Kidney (tissue), 14 donors: ENCODE measurements around the gene SUGCT. TPM values are rescaled to one million over a fixed set of nuclear protein-coding genes. Genes with fewer than 3 reads are reported as not detected.

ENCODE experiments used
- DNase-seq, 5 donors: peaks; one replicate each; pipeline ENCODE4 v3.0.0-alpha.2; 2013 to 2020
- FAIRE-seq: peaks from 2 replicates; lab custom pipeline; 2012; peaks lifted over from hg19 to GRCh38; lab: Jason Lieb, UNC
- H3K27ac ChIP-seq, 2 donors: one replicate each; pipeline ENCODE4 v1.7.0; 2013; ENCODE audit warnings: low read depth in 2 of 2, low read length in 2 of 2, inconsistent platforms in 1 of 2
- H3K27me3 ChIP-seq: one replicate; pipeline ENCODE4 v1.7.1; 2013; ENCODE audit warnings: low read length, inconsistent platforms; ENCODE audit not compliant: control insufficient read depth, insufficient read depth
- H3K36me3 ChIP-seq, 3 donors: one replicate each; pipeline versions ENCODE4 v1.7.0 to v1.7.1; 2013; ENCODE audit warnings: low read length in 3 of 3, control low read depth in 1 of 3, inconsistent platforms in 1 of 3; ENCODE audit not compliant: insufficient read depth in 3 of 3, control insufficient read depth in 2 of 3
- H3K4me1 ChIP-seq, 3 donors: one replicate each; pipeline versions ENCODE4 v1.7.0 to v1.7.1; 2013; ENCODE audit warnings: low read length in 3 of 3, inconsistent platforms in 1 of 3, low read depth in 1 of 3; ENCODE audit not compliant: control insufficient read depth in 2 of 3, insufficient read depth in 2 of 3
- H3K4me3 ChIP-seq, 3 donors: one replicate each; pipeline versions ENCODE4 v1.7.0 to v1.8.1; 2013; ENCODE audit warnings: low read length in 3 of 3, control low read depth in 1 of 3, inconsistent platforms in 1 of 3
- H3K9ac ChIP-seq, 3 donors: one replicate each; pipeline versions ENCODE4 v1.7.0 to v1.7.1; 2013; ENCODE audit warnings: low read length in 3 of 3, control low read depth in 1 of 3, inconsistent platforms in 1 of 3
- H3K9me3 ChIP-seq, 3 donors: one replicate each; pipeline versions ENCODE4 v1.7.0 to v1.7.1; 2013; ENCODE audit warnings: low read length in 3 of 3, control low read depth in 1 of 3, inconsistent platforms in 1 of 3; ENCODE audit not compliant: control insufficient read depth in 2 of 3, insufficient read depth in 1 of 3
- intact Hi-C: fragments of 100-400 bp; cut with DNase I; formaldehyde crosslinking; loops from one replicate; pipeline ENCODE4 v1.11.1; 2022
- polyA plus RNA-seq: library from polyadenylated mRNA; stranded (reverse); fragments of 350-450 nt; fragmentation: Illumina TruSeq; extraction: RNeasy Lipid Tissue Mini Kit (QIAGEN cat#74804); gene quantifications from one replicate; pipeline ENCODE4 v1.2.3, GENCODE V29; 2014; ENCODE audit warnings: low read depth, low replicate concordance; ENCODE audit not compliant: insufficient read depth
- total RNA-seq: library from RNA; stranded (reverse); fragmentation: NEBNext Ultra II Directional; extraction: Animal tissue kit (Norgen Biotek cat#: 25700); gene quantifications from one replicate; pipeline ENCODE4 v1.2.1, GENCODE V29; 2021
- TF ChIP-seq, protein P1 (sequence below): IDR thresholded peaks from 3 replicates; pipeline ENCODE4 v1.5.1; 2012; ENCODE audit warnings: mild to moderate bottlenecking, moderate library complexity, borderline replicate concordance; ENCODE audit not compliant: insufficient read depth; ENCODE audit errors: extremely low read depth
- donor health status: control.
- donor health status: control.
- donor health status: control.
- donor health status: control.
- donor health status: control.
- donor health status: DM: yes; HTN: yes; CAD: no.
- donor health status: Normal renal cell carcinoma (clear cell type).

The SUGCT gene
- total and polyA plus RNA-seq, 2 donors from 2014 or later: 7.6 to 45.1 TPM

DNA sequence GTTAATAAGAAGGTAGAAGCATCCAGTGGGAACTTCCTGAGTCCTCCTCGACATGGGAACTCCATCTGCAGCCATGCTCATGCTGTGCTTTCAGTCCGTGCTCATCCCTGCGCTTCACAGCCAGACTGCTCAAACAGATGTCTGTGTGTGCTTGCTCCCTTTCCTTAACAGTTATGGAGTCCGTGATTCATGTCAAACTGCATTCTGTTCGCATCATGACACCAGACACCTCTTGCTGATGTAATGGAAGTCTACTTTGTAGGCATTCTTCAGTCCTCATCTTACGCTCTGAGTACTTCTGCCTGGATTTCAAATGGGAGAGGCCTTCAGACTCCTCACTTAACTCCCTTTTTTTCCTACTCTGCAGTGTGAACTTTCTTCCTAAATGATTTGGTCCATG, 304.9 kb downstream of the SUGCT start:
- Histone ChIP-seq H3K4me1 (no peaks in the 10 kb centered on the region), H3K4me3 (no peak overlapping the region), H3K9ac (no peak overlapping the region), H3K9me3 (peaks cover 0 to 12% (median 0%) of the 10 kb centered on the region in 3 donors), H3K36me3 (no peaks in the 10 kb centered on the region), H3K27me3 (no peaks in the 10 kb centered on the region), H3K27ac (no peak overlapping the region)
- FAIRE-seq: no peak
- no peak for DNase-seq
- intact Hi-C loops: no loop called here
- TF ChIP-seq, protein P1, sequence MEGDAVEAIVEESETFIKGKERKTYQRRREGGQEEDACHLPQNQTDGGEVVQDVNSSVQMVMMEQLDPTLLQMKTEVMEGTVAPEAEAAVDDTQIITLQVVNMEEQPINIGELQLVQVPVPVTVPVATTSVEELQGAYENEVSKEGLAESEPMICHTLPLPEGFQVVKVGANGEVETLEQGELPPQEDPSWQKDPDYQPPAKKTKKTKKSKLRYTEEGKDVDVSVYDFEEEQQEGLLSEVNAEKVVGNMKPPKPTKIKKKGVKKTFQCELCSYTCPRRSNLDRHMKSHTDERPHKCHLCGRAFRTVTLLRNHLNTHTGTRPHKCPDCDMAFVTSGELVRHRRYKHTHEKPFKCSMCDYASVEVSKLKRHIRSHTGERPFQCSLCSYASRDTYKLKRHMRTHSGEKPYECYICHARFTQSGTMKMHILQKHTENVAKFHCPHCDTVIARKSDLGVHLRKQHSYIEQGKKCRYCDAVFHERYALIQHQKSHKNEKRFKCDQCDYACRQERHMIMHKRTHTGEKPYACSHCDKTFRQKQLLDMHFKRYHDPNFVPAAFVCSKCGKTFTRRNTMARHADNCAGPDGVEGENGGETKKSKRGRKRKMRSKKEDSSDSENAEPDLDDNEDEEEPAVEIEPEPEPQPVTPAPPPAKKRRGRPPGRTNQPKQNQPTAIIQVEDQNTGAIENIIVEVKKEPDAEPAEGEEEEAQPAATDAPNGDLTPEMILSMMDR: no peak

DNA sequence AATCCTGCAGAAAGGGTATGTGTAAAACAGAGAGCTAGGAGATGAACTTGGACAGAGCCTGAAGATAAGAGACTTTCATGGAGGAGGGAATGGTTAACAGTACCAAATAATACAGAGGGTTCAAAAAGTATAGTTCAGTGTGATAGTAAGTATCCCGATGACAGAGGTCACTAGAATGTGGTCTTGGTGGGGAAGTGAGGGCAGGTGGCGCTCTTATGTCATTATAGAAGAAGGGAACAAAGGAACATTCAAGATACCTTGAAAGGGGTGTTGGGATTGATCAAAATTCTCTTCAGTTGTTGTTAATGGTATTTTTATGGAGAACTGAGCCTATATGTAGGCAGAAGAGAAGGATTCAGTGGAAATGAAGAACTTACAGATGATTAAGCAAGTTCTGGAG, 312.5 kb downstream of the SUGCT start:
- no peak overlapping the region for H3K27ac ChIP-seq
- TF ChIP-seq, protein P1: no peak
- FAIRE-seq (no peak), DNase-seq (no peak)
- intact Hi-C loops: no loop called here
- no peaks in the 10 kb centered on the region for H3K36me3 ChIP-seq
- H3K4me3 ChIP-seq: no peak overlapping the region
- H3K9me3 ChIP-seq: no peaks in the 10 kb centered on the region
- H3K9ac ChIP-seq: no peak overlapping the region
- H3K4me1 ChIP-seq: no peaks in the 10 kb centered on the region
- H3K27me3 ChIP-seq: no peaks in the 10 kb centered on the region

DNA sequence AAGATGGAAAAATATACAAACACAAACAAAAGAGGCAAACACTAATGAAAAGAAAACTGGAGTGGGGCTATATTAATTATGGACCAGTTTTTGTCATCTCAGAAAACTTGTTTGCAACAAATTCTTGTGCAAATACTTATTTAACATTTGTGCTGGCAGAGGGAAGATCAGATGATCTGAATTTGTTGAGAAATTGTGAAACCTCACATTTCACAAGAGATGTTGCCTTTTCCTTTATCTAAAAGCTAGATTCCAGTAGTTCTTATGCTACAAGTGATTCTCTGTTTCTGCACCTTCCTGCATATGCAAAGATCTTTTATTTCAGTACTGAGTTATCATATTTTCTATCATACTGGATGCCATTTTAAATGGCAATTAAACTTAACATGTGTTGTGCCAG, 320.7 kb downstream of the SUGCT start:
- Histone ChIP-seq H3K4me1 (peaks cover 0 to 3% (median 0%) of the 10 kb centered on the region in 3 donors), H3K36me3 (no peaks in the 10 kb centered on the region), H3K9me3 (no peaks in the 10 kb centered on the region), H3K4me3 (no peak overlapping the region), H3K27ac (no peak overlapping the region), H3K9ac (no peak overlapping the region), H3K27me3 (no peaks in the 10 kb centered on the region)
- DNase-seq (no peak), FAIRE-seq (no peak)
- intact Hi-C loops: no loop called here
- TF ChIP-seq, protein P1: no peak
